Breast epithelium (tissue), 4 donors: ENCODE measurements around the gene SSTR5. TPM values are rescaled to one million over a fixed set of nuclear protein-coding genes. Genes with fewer than 3 reads are reported as not detected.

Experiments used
- DNase-seq, 2 donors: peaks; one replicate each; pipeline ENCODE4 v3.0.0-alpha.2; 2019; ENCODE audit warnings: low spot score in 2 of 2
- H3K27ac ChIP-seq, 2 donors: fragments of 200-600 bp; sonication (generic) in 1 of 2; one replicate each; pipeline ENCODE4 v1.5.1; 2016 to 2019; ENCODE audit warnings: mild to moderate bottlenecking in 1 of 2
- H3K27me3 ChIP-seq, 2 donors: fragments of 200-600 bp; sonication (generic) in 1 of 2; one replicate each; pipeline versions ENCODE4 v1.5.1 to v1.6.0; 2017 to 2019; ENCODE audit warnings: control low read depth in 1 of 2, mild to moderate bottlenecking in 1 of 2
- H3K36me3 ChIP-seq: fragments of 200-600 bp; one replicate; pipeline ENCODE4 v1.5.1; 2019
- H3K4me1 ChIP-seq, 2 donors: fragments of 200-600 bp; sonication (generic); one replicate each; pipeline ENCODE4 v1.5.1; 2016 to 2019; ENCODE audit warnings: control low read depth in 1 of 2
- H3K4me3 ChIP-seq, 3 donors: fragments of 200-600 bp; sonication (generic); 1 replicate in 2 of 3; 2 replicates in 1 of 3; pipeline ENCODE4 v1.5.1; 2016 to 2019; ENCODE audit warnings: mild to moderate bottlenecking in 3 of 3, moderate library complexity in 2 of 3
- H3K9me3 ChIP-seq, 2 donors: fragments of 200-600 bp; sonication (generic) in 1 of 2; one replicate each; pipeline ENCODE4 v1.5.1; 2016 to 2019; ENCODE audit warnings: control low read depth in 1 of 2
- CTCF ChIP-seq, 3 donors: fragments of 450-650 bp; IDR thresholded peaks; one replicate each; pipeline ENCODE4 v1.5.1; 2016 to 2017; ENCODE audit warnings: antibody characterized with exemption in 3 of 3, mild to moderate bottlenecking in 3 of 3, moderate library complexity in 3 of 3
- POLR2A ChIP-seq: fragments of 450-650 bp; IDR thresholded peaks from one replicate; pipeline ENCODE4 v1.6.1; 2016; ENCODE audit warnings: antibody characterized with exemption, mild to moderate bottlenecking, moderate library complexity
- POLR2AphosphoS5 ChIP-seq, 3 donors: sonication (generic); formaldehyde crosslinking; IDR thresholded peaks; one replicate each; pipeline ENCODE4 v1.6.1; 2017; ENCODE audit warnings: antibody characterized with exemption in 3 of 3
- intact Hi-C: fragments of 100-400 bp; cut with DNase I; formaldehyde crosslinking; loops from one replicate; pipeline ENCODE4 v1.15.1; 2023; ENCODE audit warnings: low total_unique reads
- total RNA-seq, 3 donors: library from RNA; depleted of rRNA; stranded (reverse); fragments of >200 nt; gene quantifications; one replicate each; pipeline ENCODE4 v1.1.0, GENCODE V29; 2016

The SSTR5 gene
- total RNA-seq, 3 donors from 2014 or later = not detected

GRCh38 chr16:1069154-1069553 is 3.4 kb upstream of the SSTR5 start:
- H3K9me3 ChIP-seq = no peaks in the 10 kb centered on the region
- TF ChIP-seq CTCF (IDR thresholded peaks at IDR 0.05) = no peak
- TF ChIP-seq POLR2AphosphoS5 (IDR thresholded peaks at IDR 0.05) = no peak
- TF ChIP-seq POLR2A = no peak
- no peaks in the 10 kb centered on the region for H3K4me1 ChIP-seq
- no peak overlapping the region for H3K27ac ChIP-seq
- no peak overlapping the region for H3K4me3 ChIP-seq
- H3K27me3 ChIP-seq = peaks cover 2 to 100% of the 10 kb centered on the region in 2 donors
- no peaks in the 10 kb centered on the region for H3K36me3 ChIP-seq
- intact Hi-C loops = loop anchor here (10.0 kb wide), 1 partner anchor 386 kb away; no protein-coding TSS in a partner anchor
- DNase-seq = no peak

- Histone ChIP-seq H3K9me3 (no peaks in the 10 kb centered on the region), H3K4me1 (no peaks in the 10 kb centered on the region), H3K36me3 (no peaks in the 10 kb centered on the region), H3K27ac (no peak overlapping the region), H3K27me3 (peaks cover 2 to 100% of the 10 kb centered on the region in 2 donors), H3K4me3 (no peak overlapping the region)
- TF ChIP-seq POLR2AphosphoS5 (IDR thresholded peaks at IDR 0.05) (no peak), POLR2A (no peak), CTCF (IDR thresholded peaks at IDR 0.05) (no peak)
- DNase-seq = no peak
- intact Hi-C loops = no loop called here
Observed at GRCh38 chr16:1070084-1070863, 2.3 kb upstream of the SSTR5 start.

GRCh38 chr16:1070864-1071408 is 1.6 kb upstream of the SSTR5 start:
- H3K36me3 ChIP-seq = no peaks in the 10 kb centered on the region
- intact Hi-C loops = no loop called here
- TF ChIP-seq CTCF (IDR thresholded peaks at IDR 0.05) (no peak), POLR2A (no peak), POLR2AphosphoS5 (IDR thresholded peaks at IDR 0.05) (no peak)
- no peaks in the 10 kb centered on the region for H3K4me1 ChIP-seq
- H3K4me3 ChIP-seq = no peak overlapping the region
- H3K27ac ChIP-seq = no peak overlapping the region
- H3K9me3 ChIP-seq = no peaks in the 10 kb centered on the region
- no peak for DNase-seq
- H3K27me3 ChIP-seq = peaks cover under 1 to 98% of the 10 kb centered on the region in 2 donors

GRCh38 chr16:1071561-1072225 is 854 bp upstream of the SSTR5 start:
- Histone ChIP-seq H3K27ac (no peak overlapping the region), H3K36me3 (no peaks in the 10 kb centered on the region), H3K4me3 (no peak overlapping the region), H3K4me1 (no peaks in the 10 kb centered on the region), H3K9me3 (no peaks in the 10 kb centered on the region), H3K27me3 (peaks cover 0 to 96% of the 10 kb centered on the region in 2 donors)
- TF ChIP-seq CTCF (IDR thresholded peaks at IDR 0.05) = no peak
- TF ChIP-seq POLR2A = no peak
- TF ChIP-seq POLR2AphosphoS5 (IDR thresholded peaks at IDR 0.05) = no peak
- no peak for DNase-seq
- intact Hi-C loops = no loop called here

GRCh38 chr16:1073262-1073558 is 663 bp downstream of the SSTR5 start:
- Histone ChIP-seq H3K9me3 (no peaks in the 10 kb centered on the region), H3K4me3 (no peak overlapping the region), H3K36me3 (no peaks in the 10 kb centered on the region), H3K4me1 (no peaks in the 10 kb centered on the region), H3K27ac (no peak overlapping the region), H3K27me3 (peaks cover 2 to 95% of the 10 kb centered on the region in 2 donors)
- intact Hi-C loops = no loop called here
- TF ChIP-seq POLR2AphosphoS5 (IDR thresholded peaks at IDR 0.05) (no peak), POLR2A (no peak), CTCF (IDR thresholded peaks at IDR 0.05) (no peak)
- DNase-seq = no peak
